Hepatocyte (in vitro differentiated cells): ENCODE data around the gene FRAS1. TPM values are rescaled to one million over a fixed set of nuclear protein-coding genes. Genes with fewer than 3 reads are reported as not detected.

ENCODE experiments used
- DNase-seq: peaks from one replicate; pipeline ENCODE4 v3.0.0-alpha.2; 2016; ENCODE audit warnings: low spot score
- H2AFZ ChIP-seq: fragments of 200-600 bp; sonication (generic); 2 replicates; pipeline ENCODE4 v1.6.0; 2016; ENCODE audit warnings: antibody characterized with exemption, mild to moderate bottlenecking
- H3K27ac ChIP-seq: fragments of 200-600 bp; sonication (generic); 2 replicates; pipeline ENCODE4 v1.5.1; 2016; ENCODE audit warnings: mild to moderate bottlenecking
- H3K27me3 ChIP-seq: fragments of 200-600 bp; sonication (generic); 2 replicates; pipeline ENCODE4 v1.6.1; 2016
- H3K36me3 ChIP-seq: fragments of 200-600 bp; sonication (generic); replicated peaks from 2 replicates; pipeline ENCODE4 v1.5.1; 2016; ENCODE audit warnings: low read depth; ENCODE audit not compliant: insufficient read depth
- H3K4me1 ChIP-seq: fragments of 200-600 bp; sonication (generic); 2 replicates; pipeline ENCODE4 v1.5.1; 2016; ENCODE audit warnings: mild to moderate bottlenecking, moderate library complexity; ENCODE audit not compliant: insufficient read depth
- H3K4me2 ChIP-seq: fragments of 200-600 bp; sonication (generic); 2 replicates; pipeline ENCODE4 v1.6.0; 2016
- H3K4me3 ChIP-seq: fragments of 200-600 bp; sonication (generic); 2 replicates; pipeline ENCODE4 v1.5.1; 2016; ENCODE audit warnings: mild to moderate bottlenecking
- H3K79me2 ChIP-seq: fragments of 200-600 bp; sonication (generic); 2 replicates; pipeline ENCODE4 v1.6.0; 2017; ENCODE audit warnings: mild to moderate bottlenecking
- H3K9me2 ChIP-seq: fragments of 200-600 bp; sonication (generic); replicated peaks from 2 replicates; pipeline ENCODE4 v1.6.0; 2017; ENCODE audit warnings: mild to moderate bottlenecking; ENCODE audit not compliant: insufficient read depth
- H3K9me3 ChIP-seq: fragments of 200-600 bp; sonication (generic); 2 replicates; pipeline ENCODE4 v1.5.1; 2016; ENCODE audit warnings: low read depth, mild to moderate bottlenecking
- H4K20me1 ChIP-seq: fragments of 200-600 bp; sonication (generic); 2 replicates; pipeline ENCODE4 v1.6.0; 2016; ENCODE audit warnings: mild to moderate bottlenecking; ENCODE audit not compliant: insufficient read depth, poor library complexity, severe bottlenecking
- EZH2 ChIP-seq: fragments of 200-600 bp; sonication (generic); IDR thresholded peaks from 2 replicates; pipeline ENCODE4 v1.6.1; 2016; ENCODE audit warnings: antibody characterized with exemption, mild to moderate bottlenecking, borderline replicate concordance
- EZH2phosphoT487 ChIP-seq: fragments of 200-600 bp; sonication (generic); IDR thresholded peaks from one replicate; pipeline ENCODE4 v1.6.1; 2018; ENCODE audit warnings: antibody characterized with exemption, mild to moderate bottlenecking, low read depth, moderate library complexity; ENCODE audit not compliant: unreplicated experiment, severe bottlenecking
- WGBS: methylation state at CpG from one replicate; pipeline ENCODE4 v1.1.6; 2016; ENCODE audit warnings: low lambda C conversion rate; ENCODE audit errors: missing lambda C conversion rate; 5-methylcytosine and 5-hydroxymethylcytosine counted together
- polyA plus RNA-seq: library from polyadenylated mRNA; unstranded; fragments of >200 nt; fragmentation: Nextera tagmentation; extraction: Ambion mirVana; gene quantifications from 2 replicates; pipeline ENCODE4 v1.2.1, GENCODE V29; 2016
- total RNA-seq: library from RNA; depleted of rRNA; stranded (reverse); fragments of >200 nt; gene quantifications from 2 replicates; pipeline ENCODE4 v1.2.3, GENCODE V29; 2014
- TF ChIP-seq, protein P1 (sequence below): fragments of 200-600 bp; sonication (generic); IDR thresholded peaks from 2 replicates; pipeline ENCODE4 v1.5.1; 2016; ENCODE audit warnings: antibody characterized with exemption, mild to moderate bottlenecking; ENCODE audit not compliant: poor library complexity

FRAS1 gene
- total and polyA plus RNA-seq, 2 experiments from 2014 or later, result 9.3 to 38.5 TPM

DNA sequence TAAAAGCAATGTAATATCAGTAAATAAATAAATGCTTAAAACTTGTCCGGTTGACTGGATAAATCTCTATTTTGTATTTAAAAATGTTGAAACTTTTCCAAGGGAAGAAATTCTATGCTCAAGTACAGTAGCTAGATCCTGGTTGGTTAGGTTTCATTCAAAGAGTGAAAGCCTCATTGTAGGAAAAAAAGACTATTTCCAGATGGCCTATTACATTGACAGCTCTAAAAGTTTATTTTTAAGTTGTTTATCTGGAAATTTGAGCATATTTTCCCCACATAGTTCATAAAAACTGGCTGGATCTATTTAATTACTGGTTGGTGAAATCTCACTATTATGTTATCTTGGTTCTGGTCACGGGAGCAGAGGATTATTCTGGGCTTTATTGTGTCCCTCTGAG, 38.0 kb downstream of the FRAS1 start:
- Histone ChIP-seq H3K79me2 (no peaks in the 10 kb centered on the region), H3K9me2 (no peaks in the 10 kb centered on the region), H3K36me3 (no peaks in the 10 kb centered on the region), H3K27ac (no peak overlapping the region), H3K9me3 (no peaks in the 10 kb centered on the region), H4K20me1 (no peaks in the 10 kb centered on the region), H3K4me2 (no peak overlapping the region), H3K4me3 (no peak overlapping the region), H3K27me3 (no peaks in the 10 kb centered on the region), H2AFZ (no peak overlapping the region), H3K4me1 (no peaks in the 10 kb centered on the region)
- DNase-seq, result no peak
- 82% methylated on average over 2 of the region's 2 CpGs for WGBS
- TF ChIP-seq EZH2 (no peak), EZH2phosphoT487 (no peak)
- TF ChIP-seq, protein P1, sequence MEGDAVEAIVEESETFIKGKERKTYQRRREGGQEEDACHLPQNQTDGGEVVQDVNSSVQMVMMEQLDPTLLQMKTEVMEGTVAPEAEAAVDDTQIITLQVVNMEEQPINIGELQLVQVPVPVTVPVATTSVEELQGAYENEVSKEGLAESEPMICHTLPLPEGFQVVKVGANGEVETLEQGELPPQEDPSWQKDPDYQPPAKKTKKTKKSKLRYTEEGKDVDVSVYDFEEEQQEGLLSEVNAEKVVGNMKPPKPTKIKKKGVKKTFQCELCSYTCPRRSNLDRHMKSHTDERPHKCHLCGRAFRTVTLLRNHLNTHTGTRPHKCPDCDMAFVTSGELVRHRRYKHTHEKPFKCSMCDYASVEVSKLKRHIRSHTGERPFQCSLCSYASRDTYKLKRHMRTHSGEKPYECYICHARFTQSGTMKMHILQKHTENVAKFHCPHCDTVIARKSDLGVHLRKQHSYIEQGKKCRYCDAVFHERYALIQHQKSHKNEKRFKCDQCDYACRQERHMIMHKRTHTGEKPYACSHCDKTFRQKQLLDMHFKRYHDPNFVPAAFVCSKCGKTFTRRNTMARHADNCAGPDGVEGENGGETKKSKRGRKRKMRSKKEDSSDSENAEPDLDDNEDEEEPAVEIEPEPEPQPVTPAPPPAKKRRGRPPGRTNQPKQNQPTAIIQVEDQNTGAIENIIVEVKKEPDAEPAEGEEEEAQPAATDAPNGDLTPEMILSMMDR, result no peak

DNA sequence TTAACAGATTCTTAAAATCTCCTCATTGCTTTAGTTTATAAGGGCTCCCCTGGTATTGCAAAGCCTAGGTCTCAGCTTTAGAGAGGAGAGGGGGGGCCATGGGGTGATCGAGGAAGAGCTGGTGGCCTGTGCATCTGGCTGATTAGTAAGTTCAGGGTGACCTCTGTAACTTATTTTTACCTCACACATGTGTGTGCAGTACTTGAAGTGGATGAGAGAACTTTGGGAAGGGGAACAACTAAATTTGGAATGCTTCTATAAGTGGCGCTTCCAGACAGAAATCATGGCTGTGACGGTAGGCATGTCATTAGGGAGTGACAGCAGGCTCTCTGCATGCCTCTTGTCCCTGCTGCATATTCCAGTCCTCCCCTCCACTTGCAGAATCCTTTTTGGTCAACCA, 41.9 kb downstream of the FRAS1 start:
- Histone ChIP-seq H3K4me1 (no peaks in the 10 kb centered on the region), H3K4me2 (no peak overlapping the region), H3K36me3 (no peaks in the 10 kb centered on the region), H3K27ac (no peak overlapping the region), H3K79me2 (no peaks in the 10 kb centered on the region), H2AFZ (no peak overlapping the region), H3K4me3 (no peak overlapping the region), H3K27me3 (no peaks in the 10 kb centered on the region), H3K9me2 (no peaks in the 10 kb centered on the region), H3K9me3 (no peaks in the 10 kb centered on the region), H4K20me1 (no peaks in the 10 kb centered on the region)
- 69% methylated on average over 3 of the region's 3 CpGs for WGBS
- TF ChIP-seq, protein P1, result no peak
- TF ChIP-seq EZH2phosphoT487 (no peak), EZH2 (no peak)
- DNase-seq, result no peak

DNA sequence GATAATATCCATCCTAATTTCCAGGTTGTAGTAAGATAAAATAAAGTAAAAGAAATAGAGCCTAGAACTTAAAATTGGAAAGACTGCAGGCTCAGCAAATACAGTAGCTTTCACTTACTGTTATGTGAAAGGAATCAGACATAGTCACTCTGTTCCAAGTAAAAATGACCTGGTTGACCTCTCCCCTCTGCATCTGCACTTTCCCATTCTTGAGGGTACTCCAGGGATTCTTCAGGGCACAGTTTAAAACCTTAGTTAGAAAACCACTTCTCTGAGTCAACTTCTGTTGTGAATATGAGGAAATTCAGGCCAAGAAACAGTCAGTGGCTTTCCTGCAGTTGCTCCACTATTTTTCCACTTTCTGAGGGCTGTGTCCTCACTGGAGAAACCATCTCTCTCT, 42.9 kb downstream of the FRAS1 start:
- TF ChIP-seq, protein P1, result no peak
- TF ChIP-seq EZH2phosphoT487 (no peak), EZH2 (no peak)
- Histone ChIP-seq H3K27me3 (no peaks in the 10 kb centered on the region), H3K4me3 (no peak overlapping the region), H3K36me3 (no peaks in the 10 kb centered on the region), H3K27ac (no peak overlapping the region), H3K4me2 (no peak overlapping the region), H3K4me1 (no peaks in the 10 kb centered on the region), H3K9me3 (no peaks in the 10 kb centered on the region), H2AFZ (no peak overlapping the region), H3K9me2 (no peaks in the 10 kb centered on the region), H4K20me1 (no peaks in the 10 kb centered on the region), H3K79me2 (no peaks in the 10 kb centered on the region)
- DNase-seq, result no peak

DNA sequence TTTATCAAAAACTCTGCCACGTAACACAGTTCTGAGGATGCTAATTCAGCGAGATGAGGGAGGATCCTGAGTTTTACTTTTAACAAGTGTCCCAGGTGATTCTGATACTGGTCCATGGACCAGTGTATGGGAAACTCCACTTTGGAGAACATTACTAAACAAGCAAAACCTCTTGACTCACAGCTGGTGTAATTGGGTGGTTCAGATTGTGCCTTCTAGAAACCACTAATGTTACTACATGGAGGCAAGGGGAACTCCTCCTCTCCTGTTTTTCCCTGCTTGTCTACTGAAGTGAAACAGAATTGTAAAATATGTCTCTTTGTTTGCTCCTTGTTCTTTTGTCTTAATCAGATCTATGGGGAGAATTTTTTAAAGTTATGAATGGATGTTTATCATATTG, 62.6 kb downstream of the FRAS1 start:
- Histone ChIP-seq H3K9me2 (no peaks in the 10 kb centered on the region), H3K27ac (no peak overlapping the region), H3K4me3 (no peak overlapping the region), H3K4me2 (no peak overlapping the region), H3K4me1 (peaks cover 10% of the 10 kb centered on the region), H3K79me2 (peaks cover 14% of the 10 kb centered on the region), H4K20me1 (no peaks in the 10 kb centered on the region), H3K36me3 (no peaks in the 10 kb centered on the region), H3K9me3 (no peaks in the 10 kb centered on the region), H3K27me3 (no peaks in the 10 kb centered on the region), H2AFZ (no peak overlapping the region)
- TF ChIP-seq, protein P1, result no peak
- TF ChIP-seq EZH2 (no peak), EZH2phosphoT487 (no peak)
- 98% methylated on average over 2 of the region's 2 CpGs for WGBS
- no peak for DNase-seq
